GM12878 (cell line): ENCODE data around the gene VSTM2B. TPM values are rescaled to one million over a fixed set of nuclear protein-coding genes. Genes with fewer than 3 reads are reported as not detected.

Source experiments
- ATAC-seq: fragments of 200-7000 bp; cut with Tn5 transposase; 3 replicates; pipeline ENCODE4 v1.9.1; 2020; ENCODE audit warnings: mild to moderate bottlenecking, moderate library complexity
- BruUV-seq: library from RNA; stranded (reverse); fragments of 400-500 nt; replicated peaks from 2 replicates; lab custom pipeline; 2021; lab: Mats Ljungman, UMichigan
- CTCF ChIA-PET: fragments of 300-600 bp; sonication (Branson Sonifier 250); formaldehyde crosslinking; extraction: SDS; loops from one replicate; lab custom pipeline; 2021; ENCODE audit warnings: inconsistent platforms; lab: Yijun Ruan, JAX
- POLR2A ChIA-PET: fragments of 350-600 bp; formaldehyde crosslinking; extraction: SDS; loops from one replicate; lab custom pipeline; 2021; ENCODE audit warnings: inconsistent platforms; lab: Charles Lee
- RAD21 ChIA-PET: fragments of 300-600 bp; sonication (Branson Sonifier 250); formaldehyde crosslinking; loops from one replicate; lab custom pipeline; 2023; ENCODE audit warnings: antibody characterized with exemption; ENCODE audit not compliant: unreplicated experiment; lab: Charles Lee
- SMC1A ChIA-PET: fragments of 300-600 bp; sonication (Branson Sonifier 250); formaldehyde crosslinking; loops from one replicate; lab custom pipeline; 2023; ENCODE audit not compliant: unreplicated experiment, uncharacterized antibody; lab: Charles Lee
- DNase-seq: peaks from one replicate; pipeline ENCODE4 v3.0.0-alpha.2; 2011; ENCODE audit warnings: low read depth, low spot score
- FAIRE-seq: peaks from 3 replicates; lab custom pipeline; 2011; peaks lifted over from hg19 to GRCh38; lab: Jason Lieb, UNC
- H2AFZ ChIP-seq: 2 replicates; pipeline ENCODE4 v1.6.0; 2011; ENCODE audit warnings: low read depth, low read length, control low read depth; ENCODE audit not compliant: control insufficient read depth
- H3K27ac ChIP-seq: 2 replicates; pipeline ENCODE4 v1.5.1; 2011; ENCODE audit warnings: control low read depth; ENCODE audit not compliant: control insufficient read depth, insufficient read depth
- H3K27me3 ChIP-seq, 2 experiments: replicated peaks in 1 of 2; 2 replicates each; pipeline versions ENCODE4 v1.6.0 to v1.6.1; 2011; ENCODE audit warnings: low read length in 1 of 2; ENCODE audit not compliant: control insufficient read depth in 2 of 2, insufficient read depth in 2 of 2
- H3K36me3 ChIP-seq, 2 experiments: 2 replicates each; pipeline ENCODE4 v1.5.1; 2011; ENCODE audit warnings: low read length in 1 of 2; ENCODE audit not compliant: control insufficient read depth in 2 of 2, insufficient read depth in 2 of 2
- H3K4me1 ChIP-seq: 2 replicates; pipeline ENCODE4 v1.6.1; 2011; ENCODE audit warnings: mild to moderate bottlenecking, low read length, moderate library complexity, mixed read lengths; ENCODE audit not compliant: control insufficient read depth, insufficient read depth
- H3K4me2 ChIP-seq: 2 replicates; pipeline ENCODE4 v1.6.0; 2011; ENCODE audit warnings: control low read depth; ENCODE audit not compliant: control insufficient read depth, insufficient read depth
- H3K4me3 ChIP-seq: fragments of 200-600 bp; sonication (generic); 2 replicates; pipeline ENCODE4 v1.5.1; 2016
- H3K79me2 ChIP-seq: 2 replicates; pipeline ENCODE4 v1.6.0; 2011; ENCODE audit warnings: low read length; ENCODE audit not compliant: control insufficient read depth, insufficient read depth
- H3K9ac ChIP-seq: 2 replicates; pipeline ENCODE4 v1.8.0; 2011; ENCODE audit warnings: low read length, control low read depth, mixed read lengths; ENCODE audit not compliant: control insufficient read depth, insufficient read depth
- H3K9me3 ChIP-seq: replicated peaks from 3 replicates; pipeline ENCODE4 v1.5.1; 2011; ENCODE audit warnings: mild to moderate bottlenecking, low read length; ENCODE audit not compliant: control insufficient read depth, insufficient read depth
- H4K20me1 ChIP-seq: 2 replicates; pipeline ENCODE4 v1.6.0; 2011; ENCODE audit not compliant: control insufficient read depth, insufficient read depth
- ATF7 ChIP-seq: fragments of 450-650 bp; IDR thresholded peaks from 2 replicates; pipeline ENCODE4 v1.6.1; 2016; ENCODE audit warnings: low read depth, mild to moderate bottlenecking
- EZH2 ChIP-seq: IDR thresholded peaks from 2 replicates; pipeline ENCODE4 v1.6.1; 2012; ENCODE audit warnings: low read depth, mild to moderate bottlenecking, control low read depth, inconsistent platforms, low read length, borderline replicate concordance; ENCODE audit not compliant: control insufficient read depth
- IRF4 ChIP-seq: IDR thresholded peaks from 2 replicates; pipeline ENCODE4 v1.6.1; 2011; ENCODE audit warnings: low read depth, low read length
- IRF5 ChIP-seq: fragments of 450-650 bp; IDR thresholded peaks from 2 replicates; pipeline ENCODE4 v1.6.1; 2017; ENCODE audit warnings: borderline replicate concordance
- POLR2AphosphoS2 ChIP-seq: IDR thresholded peaks from 2 replicates; pipeline ENCODE4 v1.6.1; 2011; ENCODE audit warnings: low read depth, mild to moderate bottlenecking, low read length, improper control_type of control experiment, moderate library complexity
- POLR2AphosphoS5 ChIP-seq: IDR thresholded peaks from 2 replicates; pipeline ENCODE4 v1.6.1; 2011; ENCODE audit warnings: mild to moderate bottlenecking, low read length, inconsistent platforms
- POU2F2 ChIP-seq: IDR thresholded peaks from 3 replicates; pipeline ENCODE4 v1.6.1; 2011; ENCODE audit warnings: low read depth, mild to moderate bottlenecking, low read length, borderline replicate concordance
- SIX5 ChIP-seq: IDR thresholded peaks from 2 replicates; pipeline ENCODE4 v1.6.1; 2011; ENCODE audit warnings: mild to moderate bottlenecking, low read depth, low read length, moderate library complexity; ENCODE audit not compliant: severe bottlenecking
- SMAD1 ChIP-seq: fragments of 450-650 bp; IDR thresholded peaks from 2 replicates; pipeline ENCODE4 v1.6.1; 2018; ENCODE audit warnings: mild to moderate bottlenecking, low read depth; ENCODE audit not compliant: partially characterized antibody
- SMARCA5 ChIP-seq: fragments of 450-650 bp; IDR thresholded peaks from 2 replicates; pipeline ENCODE4 v1.6.1; 2017; ENCODE audit warnings: mild to moderate bottlenecking
- SREBF2 ChIP-seq: IDR thresholded peaks from 2 replicates; pipeline ENCODE4 v1.6.1; 2012; ENCODE audit warnings: mild to moderate bottlenecking, low read length
- YBX1 ChIP-seq: fragments of 450-650 bp; IDR thresholded peaks from 2 replicates; pipeline ENCODE4 v1.6.1; 2016; ENCODE audit warnings: antibody characterized with exemption
- ZNF274 ChIP-seq: IDR thresholded peaks from one replicate; pipeline ENCODE4 v1.8.0; 2011; ENCODE audit not compliant: insufficient read length, insufficient read depth
- ZNF622 ChIP-seq: fragments of 450-650 bp; IDR thresholded peaks from 2 replicates; pipeline ENCODE4 v1.6.1; 2017; ENCODE audit warnings: mild to moderate bottlenecking, inconsistent platforms
- WGBS: methylation state at CpG from one replicate; pipeline ENCODE4 v1.1.6; 2016; ENCODE audit warnings: low lambda C conversion rate; ENCODE audit not compliant: insufficient replicate concordance, insufficient coverage; ENCODE audit errors: missing lambda C conversion rate; 5-methylcytosine and 5-hydroxymethylcytosine counted together
- in situ Hi-C: fragments of 300-500 bp; cut with MboI; formaldehyde crosslinking; loops from 9 replicates; pipeline ENCODE4 v1.14.3; 2018; ENCODE audit warnings: mixed read lengths
- intact Hi-C: fragments of 100-400 bp; cut with micrococcal nuclease; formaldehyde crosslinking; loops from one replicate; pipeline ENCODE4 v1.14.2; 2022; ENCODE audit not compliant: unreplicated experiment
- polyA plus RNA-seq, 11 experiments: library from polyadenylated mRNA; depleted of rRNA in 4 of 11; unstranded in 6 of 11; stranded (reverse) in 5 of 11; fragments of >200 nt; fragmentation: Nextera tagmentation in 4 of 11; fragmentation: Illumina TruSeq in 1 of 11; extraction: Ambion mirVana in 4 of 11; extraction: Trizol in 1 of 11; gene quantifications; 1 replicate in 1 of 11; 2 replicates in 10 of 11; pipeline versions ENCODE4 v1.2.1 to v1.2.3, GENCODE V29; 2011 to 2016; ENCODE audit warnings: inconsistent platforms in 2 of 11, missing spikeins in 2 of 11, low read depth in 1 of 11
- total RNA-seq, 4 experiments: library from RNA; depleted of rRNA in 3 of 4; stranded (reverse); fragments of >200 nt in 3 of 4; fragmentation: Illumina TruSeq in 1 of 4; extraction: Trizol in 1 of 4; gene quantifications; 2 replicates each; pipeline versions ENCODE4 v1.2.1 to v1.2.3, GENCODE V29; 2013 to 2021
- TF ChIP-seq, protein P1 (sequence below): IDR thresholded peaks from 2 replicates; pipeline ENCODE4 v1.6.1; 2011; ENCODE audit warnings: low read depth, low read length, improper control_type of control experiment, borderline replicate concordance
- TF ChIP-seq, protein P2 (sequence below): IDR thresholded peaks from 2 replicates; pipeline ENCODE4 v1.6.1; 2011; ENCODE audit warnings: mild to moderate bottlenecking, low read depth, low read length, moderate library complexity; ENCODE audit not compliant: insufficient replicate concordance
- TF ChIP-seq, protein P3 (sequence below): fragments of 450-650 bp; conservative IDR thresholded peaks from 2 replicates; pipeline ENCODE4 v1.6.1; 2017; ENCODE audit warnings: mild to moderate bottlenecking, moderate library complexity
- TF ChIP-seq, protein P4 (sequence below): IDR thresholded peaks from 2 replicates; pipeline ENCODE4 v1.6.1; 2012; ENCODE audit warnings: low read depth, low read length, improper control_type of control experiment

VSTM2B gene
- total and polyA plus RNA-seq, 10 of the 15 experiments (the other 5 are each of a cell fraction or from before 2014, with no cell fraction given), result not detected

DNA sequence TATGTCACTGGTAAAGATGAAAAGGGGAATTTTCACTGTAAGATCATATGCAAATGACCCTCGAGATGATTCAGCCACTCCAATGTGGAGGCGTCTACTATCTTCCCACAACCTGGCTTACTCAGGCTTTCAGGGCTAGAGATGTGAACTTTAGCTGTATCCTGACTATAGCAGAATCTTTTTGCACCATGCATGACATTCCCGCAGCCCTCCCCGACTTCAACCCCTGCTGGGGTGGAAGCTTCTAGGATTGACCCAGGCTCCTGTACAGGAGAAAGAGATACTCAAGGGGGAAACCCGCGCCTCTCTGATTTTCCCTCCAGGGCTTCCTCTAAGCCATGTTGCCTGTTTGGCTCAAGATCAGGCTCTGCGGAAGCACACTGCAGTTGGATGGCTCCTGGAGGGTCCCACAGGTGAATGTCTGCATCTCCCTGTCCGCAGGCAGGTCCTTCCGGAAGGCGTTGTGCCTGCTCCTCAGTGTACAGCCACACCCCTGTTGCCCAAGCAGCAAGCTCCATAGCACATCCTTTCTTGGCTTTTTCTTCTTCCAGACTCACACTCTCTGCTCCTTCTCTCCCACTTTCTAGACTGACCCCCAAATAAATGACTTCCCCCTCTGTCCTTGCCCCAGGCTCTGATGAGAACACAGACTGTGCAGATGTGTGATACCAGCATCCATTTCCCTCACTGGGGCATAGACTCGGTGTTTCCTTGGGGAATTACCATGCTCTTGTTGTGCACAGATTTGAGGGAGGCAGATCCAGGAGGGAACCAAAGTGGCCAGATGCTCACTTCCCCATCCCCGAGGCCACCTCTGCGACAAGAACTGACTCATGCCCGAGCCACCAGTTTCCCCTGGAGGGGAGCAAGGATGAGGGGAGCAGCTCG lies 51.2 kb downstream of the VSTM2B start:
- Histone ChIP-seq H3K4me1 (peaks cover 15% of the 10 kb centered on the region), H3K27me3 (no peaks in the 10 kb centered on the region), H2AFZ (no peak overlapping the region; the same call in none of the 2 replicates), H4K20me1 (no peaks in the 10 kb centered on the region), H3K79me2 (no peaks in the 10 kb centered on the region), H3K36me3 (no peaks in the 10 kb centered on the region), H3K27ac (peak overlapping the region; percentile 4), H3K9me3 (no peaks in the 10 kb centered on the region; the same call in 2 of the 3 replicates), H3K9ac (no peak overlapping the region), H3K4me2 (peak overlapping the region; percentile 10), H3K4me3 (no peak overlapping the region)
- in situ Hi-C loops (no loop called here), intact Hi-C loops (no loop called here)
- SMC1A ChIA-PET, result no interaction called here
- POLR2A ChIA-PET, result interaction anchor here (0.7 kb wide), 1 partner anchor 28 kb away, joined by 5 read pairs; no protein-coding TSS in a partner anchor
- CTCF ChIA-PET, result interaction anchor here (0.5 to 1.2 kb wide), 3 partner anchors 9 to 153 kb away, joined by 3 read pairs; no protein-coding TSS in a partner anchor
- RAD21 ChIA-PET, result no interaction called here
- WGBS, result 9% methylated on average over 15 of the region's 15 CpGs
- BruUV-seq, result no TSS peak
- DNase-seq, result peak; percentile 34
- peak; percentile 68 for FAIRE-seq
- ATAC-seq, result peak; percentile 88
- TF ChIP-seq, protein P1, sequence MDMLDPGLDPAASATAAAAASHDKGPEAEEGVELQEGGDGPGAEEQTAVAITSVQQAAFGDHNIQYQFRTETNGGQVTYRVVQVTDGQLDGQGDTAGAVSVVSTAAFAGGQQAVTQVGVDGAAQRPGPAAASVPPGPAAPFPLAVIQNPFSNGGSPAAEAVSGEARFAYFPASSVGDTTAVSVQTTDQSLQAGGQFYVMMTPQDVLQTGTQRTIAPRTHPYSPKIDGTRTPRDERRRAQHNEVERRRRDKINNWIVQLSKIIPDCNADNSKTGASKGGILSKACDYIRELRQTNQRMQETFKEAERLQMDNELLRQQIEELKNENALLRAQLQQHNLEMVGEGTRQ, result no peak
- TF ChIP-seq ZNF622 (no peak), SMARCA5 (no peak), POLR2AphosphoS2 (no peak), IRF5 (no peak), YBX1 (no peak), SIX5 (no peak), POU2F2 (peak; percentile 93; the same call in 2 of the 3 replicates), IRF4 (0 out of 2 replicates have a peak, but pooled peaks have one; percentile 12), SREBF2 (no peak), ATF7 (no peak), EZH2 (no peak), ZNF274 (no peak), SMAD1 (no peak), POLR2AphosphoS5 (no peak)
- TF ChIP-seq, protein P2, sequence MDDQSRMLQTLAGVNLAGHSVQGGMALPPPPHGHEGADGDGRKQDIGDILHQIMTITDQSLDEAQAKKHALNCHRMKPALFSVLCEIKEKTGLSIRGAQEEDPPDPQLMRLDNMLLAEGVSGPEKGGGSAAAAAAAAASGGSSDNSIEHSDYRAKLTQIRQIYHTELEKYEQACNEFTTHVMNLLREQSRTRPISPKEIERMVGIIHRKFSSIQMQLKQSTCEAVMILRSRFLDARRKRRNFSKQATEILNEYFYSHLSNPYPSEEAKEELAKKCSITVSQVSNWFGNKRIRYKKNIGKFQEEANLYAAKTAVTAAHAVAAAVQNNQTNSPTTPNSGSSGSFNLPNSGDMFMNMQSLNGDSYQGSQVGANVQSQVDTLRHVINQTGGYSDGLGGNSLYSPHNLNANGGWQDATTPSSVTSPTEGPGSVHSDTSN, result no peak
- TF ChIP-seq, protein P3, sequence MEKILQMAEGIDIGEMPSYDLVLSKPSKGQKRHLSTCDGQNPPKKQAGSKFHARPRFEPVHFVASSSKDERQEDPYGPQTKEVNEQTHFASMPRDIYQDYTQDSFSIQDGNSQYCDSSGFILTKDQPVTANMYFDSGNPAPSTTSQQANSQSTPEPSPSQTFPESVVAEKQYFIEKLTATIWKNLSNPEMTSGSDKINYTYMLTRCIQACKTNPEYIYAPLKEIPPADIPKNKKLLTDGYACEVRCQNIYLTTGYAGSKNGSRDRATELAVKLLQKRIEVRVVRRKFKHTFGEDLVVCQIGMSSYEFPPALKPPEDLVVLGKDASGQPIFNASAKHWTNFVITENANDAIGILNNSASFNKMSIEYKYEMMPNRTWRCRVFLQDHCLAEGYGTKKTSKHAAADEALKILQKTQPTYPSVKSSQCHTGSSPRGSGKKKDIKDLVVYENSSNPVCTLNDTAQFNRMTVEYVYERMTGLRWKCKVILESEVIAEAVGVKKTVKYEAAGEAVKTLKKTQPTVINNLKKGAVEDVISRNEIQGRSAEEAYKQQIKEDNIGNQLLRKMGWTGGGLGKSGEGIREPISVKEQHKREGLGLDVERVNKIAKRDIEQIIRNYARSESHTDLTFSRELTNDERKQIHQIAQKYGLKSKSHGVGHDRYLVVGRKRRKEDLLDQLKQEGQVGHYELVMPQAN, result no peak
- TF ChIP-seq, protein P4, sequence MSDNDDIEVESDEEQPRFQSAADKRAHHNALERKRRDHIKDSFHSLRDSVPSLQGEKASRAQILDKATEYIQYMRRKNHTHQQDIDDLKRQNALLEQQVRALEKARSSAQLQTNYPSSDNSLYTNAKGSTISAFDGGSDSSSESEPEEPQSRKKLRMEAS, result no peak
